Measurements from ENCODE around the gene CCDC197.

CCDC197 gene

GRCh38 chr14:94031161-94031882, 34.2 kb downstream of the CCDC197 start:
- DNase-seq (ENCODE audit: insufficient read length) (no peak), FAIRE-seq (no peak)
- no peak for TF ChIP-seq TAF1 (IDR thresholded peaks at IDR 0.05; ENCODE audit: borderline replicate concordance, low read depth, low read length)
- TF ChIP-seq POLR2AphosphoS5 (IDR thresholded peaks at IDR 0.05; ENCODE audit: low read depth, low read length), result no peak
- TF ChIP-seq POLR2A (IDR thresholded peaks at IDR 0.05; ENCODE audit: low read depth, low read length), result no peak

- FAIRE-seq (peak; percentile 5), DNase-seq (ENCODE audit: insufficient read length) (no peak)
- no peak for TF ChIP-seq TAF1 (IDR thresholded peaks at IDR 0.05; ENCODE audit: borderline replicate concordance, low read depth, low read length)
Observed at GRCh38 chr14:94031883-94032279, 34.8 kb downstream of the CCDC197 start.

- TF ChIP-seq POLR2AphosphoS5 (IDR thresholded peaks at IDR 0.05; ENCODE audit: low read depth, low read length) (no peak), POLR2A (IDR thresholded peaks at IDR 0.05; ENCODE audit: low read depth, low read length) (no peak), TAF1 (IDR thresholded peaks at IDR 0.05; ENCODE audit: borderline replicate concordance, low read depth, low read length) (no peak)
- FAIRE-seq, result no peak
Observed at GRCh38 chr14:94034886-94035285, 37.8 kb downstream of the CCDC197 start.

GRCh38 chr14:94036313-94037167, 39.4 kb downstream of the CCDC197 start:
- FAIRE-seq (peak; percentile 93), DNase-seq (ENCODE audit: insufficient read length) (peak; percentile 72)
- no peak for TF ChIP-seq POLR2A (IDR thresholded peaks at IDR 0.05; ENCODE audit: low read depth, low read length)
- no peak for TF ChIP-seq TAF1 (IDR thresholded peaks at IDR 0.05; ENCODE audit: borderline replicate concordance, low read depth, low read length)
- no peak for TF ChIP-seq POLR2AphosphoS5 (IDR thresholded peaks at IDR 0.05; ENCODE audit: low read depth, low read length)

More at GRCh38 chr14:94034886-94035285, 37.8 kb downstream of the CCDC197 start:
- DNase-seq (ENCODE audit: insufficient read length), result no peak

GRCh38 chr14:94037954-94038353, 40.9 kb downstream of the CCDC197 start:
- FAIRE-seq, result no peak
- DNase-seq (ENCODE audit: insufficient read length), result no peak
- no peak for TF ChIP-seq TAF1 (IDR thresholded peaks at IDR 0.05; ENCODE audit: borderline replicate concordance, low read depth, low read length)
- no peak for TF ChIP-seq POLR2A (IDR thresholded peaks at IDR 0.05; ENCODE audit: low read depth, low read length)
- no peak for TF ChIP-seq POLR2AphosphoS5 (IDR thresholded peaks at IDR 0.05; ENCODE audit: low read depth, low read length)

GRCh38 chr14:94038510-94038909, 41.4 kb downstream of the CCDC197 start:
- TF ChIP-seq POLR2A (IDR thresholded peaks at IDR 0.05; ENCODE audit: low read depth, low read length), result no peak
- no peak for TF ChIP-seq TAF1 (IDR thresholded peaks at IDR 0.05; ENCODE audit: borderline replicate concordance, low read depth, low read length)
- TF ChIP-seq POLR2AphosphoS5 (IDR thresholded peaks at IDR 0.05; ENCODE audit: low read depth, low read length), result no peak
- FAIRE-seq, result no peak
- DNase-seq (ENCODE audit: insufficient read length), result no peak

GRCh38 chr14:94038921-94039629, 42.0 kb downstream of the CCDC197 start:
- no peak for DNase-seq (ENCODE audit: insufficient read length)
- FAIRE-seq, result no peak
- TF ChIP-seq TAF1 (IDR thresholded peaks at IDR 0.05; ENCODE audit: borderline replicate concordance, low read depth, low read length) (no peak), POLR2AphosphoS5 (IDR thresholded peaks at IDR 0.05; ENCODE audit: low read depth, low read length) (no peak), POLR2A (IDR thresholded peaks at IDR 0.05; ENCODE audit: low read depth, low read length) (no peak)

- FAIRE-seq, result no peak
- DNase-seq (ENCODE audit: insufficient read length), result no peak
- TF ChIP-seq POLR2AphosphoS5 (IDR thresholded peaks at IDR 0.05; ENCODE audit: low read depth, low read length), result no peak
- no peak for TF ChIP-seq POLR2A (IDR thresholded peaks at IDR 0.05; ENCODE audit: low read depth, low read length)
- no peak for TF ChIP-seq TAF1 (IDR thresholded peaks at IDR 0.05; ENCODE audit: borderline replicate concordance, low read depth, low read length)
Observed at GRCh38 chr14:94040247-94040646, 43.1 kb downstream of the CCDC197 start.

- FAIRE-seq, result no peak
- no peak for DNase-seq (ENCODE audit: insufficient read length)
- TF ChIP-seq POLR2A (IDR thresholded peaks at IDR 0.05; ENCODE audit: low read depth, low read length) (no peak), TAF1 (IDR thresholded peaks at IDR 0.05; ENCODE audit: borderline replicate concordance, low read depth, low read length) (no peak), POLR2AphosphoS5 (IDR thresholded peaks at IDR 0.05; ENCODE audit: low read depth, low read length) (no peak)
Observed at GRCh38 chr14:94040796-94041195, 43.7 kb downstream of the CCDC197 start.

- FAIRE-seq, result no peak
- no peak for DNase-seq (ENCODE audit: insufficient read length)
- no peak for TF ChIP-seq POLR2A (IDR thresholded peaks at IDR 0.05; ENCODE audit: low read depth, low read length)
- no peak for TF ChIP-seq POLR2AphosphoS5 (IDR thresholded peaks at IDR 0.05; ENCODE audit: low read depth, low read length)
- TF ChIP-seq TAF1 (IDR thresholded peaks at IDR 0.05; ENCODE audit: borderline replicate concordance, low read depth, low read length), result no peak
Observed at GRCh38 chr14:94041551-94042346, 44.6 kb downstream of the CCDC197 start.
